ENCODE measurements around the gene LAMC3. TPM values are rescaled to one million over a fixed set of nuclear protein-coding genes. Genes with fewer than 3 reads are reported as not detected.

The LAMC3 gene
- total RNA-seq, 1 donor: not detected

DNA sequence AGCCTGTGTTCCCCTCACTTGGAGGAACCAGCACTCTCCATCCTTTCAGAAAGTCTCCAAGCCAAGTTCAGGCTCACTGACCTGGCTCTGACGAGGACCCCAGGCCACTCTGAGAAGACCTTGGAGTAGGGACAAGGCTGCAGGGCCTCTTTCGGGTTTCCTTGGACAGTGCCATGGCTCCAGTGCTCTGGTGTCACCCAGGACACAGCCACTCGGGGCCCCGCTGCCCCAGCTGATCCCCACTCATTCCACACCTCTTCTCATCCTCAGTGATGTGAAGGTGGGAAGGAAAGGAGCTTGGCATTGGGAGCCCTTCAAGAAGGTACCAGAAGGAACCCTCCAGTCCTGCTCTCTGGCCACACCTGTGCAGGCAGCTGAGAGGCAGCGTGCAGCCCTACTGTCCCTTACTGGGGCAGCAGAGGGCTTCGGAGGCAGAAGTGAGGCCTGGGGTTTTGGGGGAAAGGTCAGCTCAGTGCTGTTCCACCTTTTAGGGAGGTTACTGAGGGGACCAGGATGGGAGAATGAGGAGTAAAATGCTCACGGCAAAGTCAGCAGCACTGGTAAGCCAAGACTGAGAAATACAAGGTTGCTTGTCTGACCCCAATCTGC, 111.8 kb downstream of the LAMC3 start:
- no peak overlapping the region for H3K4me3 ChIP-seq (ENCODE audit: low read depth, low read length)
- DNase-seq (ENCODE audit: low read depth): no peak
- TF ChIP-seq CTCF (IDR thresholded peaks at IDR 0.05; ENCODE audit: insufficient read depth, low read length): no peak

DNA sequence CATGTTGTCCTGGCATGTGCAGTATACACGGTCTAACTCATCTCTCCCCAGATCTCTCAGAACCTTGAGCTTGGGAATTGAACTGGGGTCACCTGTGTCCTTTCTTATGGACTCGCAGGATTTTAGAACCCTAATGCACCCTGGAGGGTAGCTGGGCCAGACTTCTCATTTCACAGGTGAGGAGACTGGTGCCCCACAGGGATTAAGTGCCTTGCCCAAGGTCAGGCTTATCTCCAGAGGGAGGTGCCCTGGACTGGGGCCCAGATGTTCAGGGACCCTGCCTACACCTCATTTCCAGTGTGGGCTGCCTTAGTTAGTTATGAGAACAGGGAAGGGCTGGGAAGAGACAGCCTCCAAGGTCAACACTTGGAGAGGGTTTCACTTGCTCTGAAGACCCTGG, 112.4 kb downstream of the LAMC3 start:
- H3K4me3 ChIP-seq (ENCODE audit: low read depth, low read length): no peak overlapping the region
- no peak for TF ChIP-seq CTCF (IDR thresholded peaks at IDR 0.05; ENCODE audit: insufficient read depth, low read length)
- DNase-seq (ENCODE audit: low read depth): no peak

GRCh38 chr9:131122158-131122557, 113.2 kb downstream of the LAMC3 start:
- no peak overlapping the region for H3K4me3 ChIP-seq (ENCODE audit: low read depth, low read length)
- no peak for DNase-seq (ENCODE audit: low read depth)
- TF ChIP-seq CTCF (IDR thresholded peaks at IDR 0.05; ENCODE audit: insufficient read depth, low read length): no peak

DNA sequence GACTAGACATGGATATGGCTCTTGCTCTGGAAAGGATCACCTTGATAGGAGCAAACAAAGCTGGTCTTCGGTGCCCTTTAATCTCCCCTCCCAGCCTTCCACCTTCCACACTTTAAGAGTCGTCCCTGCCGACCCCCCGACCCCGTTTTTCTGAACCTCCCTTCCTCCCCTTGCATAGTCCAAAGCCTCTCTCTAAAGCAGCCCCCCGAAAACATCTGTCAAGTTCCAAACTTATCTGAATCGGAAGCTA, 116.0 kb downstream of the LAMC3 start:
- DNase-seq (ENCODE audit: low read depth): no peak
- H3K4me3 ChIP-seq (ENCODE audit: low read depth, low read length): peak overlapping the region; percentile 74
- TF ChIP-seq CTCF (IDR thresholded peaks at IDR 0.05; ENCODE audit: insufficient read depth, low read length): no peak

DNA sequence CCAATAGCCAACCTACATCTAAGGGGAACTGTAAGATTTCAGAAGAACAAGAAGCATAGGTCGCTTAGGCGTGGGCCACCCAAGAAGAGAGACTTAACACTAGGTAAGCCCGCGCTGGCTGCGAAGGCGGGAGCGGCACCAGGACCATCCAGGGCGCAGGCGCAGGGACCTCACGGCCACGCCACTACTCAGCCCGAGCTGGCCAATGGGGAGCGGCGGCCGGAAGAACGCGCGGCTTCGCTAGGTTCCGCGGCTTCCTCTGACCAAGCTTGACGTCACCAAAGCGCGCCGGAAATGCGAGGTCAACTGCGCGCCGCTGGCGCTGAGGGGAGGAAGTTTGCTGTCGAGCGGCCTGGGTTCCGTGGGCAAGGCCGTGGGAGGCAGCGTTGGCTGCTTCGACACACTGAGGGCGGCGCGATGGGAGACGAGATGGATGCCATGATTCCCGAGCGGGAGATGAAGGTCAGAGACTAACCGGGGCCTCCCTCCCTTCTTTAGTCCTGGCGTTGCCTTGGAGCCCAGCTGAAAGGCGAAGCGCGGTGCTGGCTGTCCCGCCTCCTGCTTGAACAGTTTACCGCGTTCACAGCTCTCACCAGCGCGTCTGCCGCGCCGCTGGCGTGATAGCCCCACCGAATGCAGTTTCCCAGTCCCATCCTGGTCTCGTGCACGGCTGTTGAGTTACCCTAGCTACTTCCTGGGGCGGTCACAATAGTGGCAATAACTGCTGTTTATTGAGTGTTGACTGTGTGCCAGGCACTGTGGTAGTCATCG, 116.5 kb downstream of the LAMC3 start, which contains the start of gene NUP214:
NUP214 (plus strand) TSS at position 299 of the 771 bp plus-strand sequence; CDS start at position 418, 119 bp downstream.
- peak within 1 kb of the TSS; percentile 100 for H3K4me3 ChIP-seq (ENCODE audit: low read depth, low read length)
- DNase-seq (ENCODE audit: low read depth): peak; percentile 97
- no peak for TF ChIP-seq CTCF (IDR thresholded peaks at IDR 0.05; ENCODE audit: insufficient read depth, low read length)

DNA sequence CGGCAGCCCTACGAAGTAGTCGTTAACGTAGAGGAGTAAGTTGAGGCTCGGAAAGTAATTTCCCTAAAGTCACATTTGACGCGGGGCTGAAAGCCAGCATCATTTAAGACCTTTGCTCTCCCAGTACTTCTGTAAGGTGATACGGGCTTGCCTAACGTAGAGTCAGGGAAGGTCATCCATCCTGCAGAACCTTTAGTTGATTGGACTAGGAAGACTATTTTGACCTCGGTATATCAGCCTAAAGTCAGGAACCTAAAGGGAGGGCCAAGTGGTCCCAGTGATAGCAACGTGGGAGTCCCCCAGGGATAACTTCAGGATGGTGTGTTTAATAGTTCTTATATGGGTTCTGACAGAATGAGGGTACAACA, 117.1 kb downstream of the LAMC3 start:
- no peak for DNase-seq (ENCODE audit: low read depth)
- H3K4me3 ChIP-seq (ENCODE audit: low read depth, low read length): peak overlapping the region; percentile 100
- no peak for TF ChIP-seq CTCF (IDR thresholded peaks at IDR 0.05; ENCODE audit: insufficient read depth, low read length)
